Fibroblast of mammary gland (primary cell): ENCODE results near the gene SLC24A3.

Source experiments
- DNase-seq: peaks from one replicate; pipeline ENCODE4 v3.0.0-alpha.2; 2010; ENCODE audit warnings: low read depth
- H3K4me3 ChIP-seq: 2 replicates; pipeline ENCODE4 v1.5.1; 2011; ENCODE audit warnings: low read depth, mild to moderate bottlenecking, low read length, moderate library complexity; ENCODE audit not compliant: control insufficient read depth
- TF ChIP-seq, protein P1 (sequence below): conservative IDR thresholded peaks from 2 replicates; pipeline ENCODE4 v1.5.1; 2011; ENCODE audit warnings: low read depth, low read length, inconsistent platforms; ENCODE audit not compliant: control insufficient read depth, insufficient read depth

The SLC24A3 gene

DNA sequence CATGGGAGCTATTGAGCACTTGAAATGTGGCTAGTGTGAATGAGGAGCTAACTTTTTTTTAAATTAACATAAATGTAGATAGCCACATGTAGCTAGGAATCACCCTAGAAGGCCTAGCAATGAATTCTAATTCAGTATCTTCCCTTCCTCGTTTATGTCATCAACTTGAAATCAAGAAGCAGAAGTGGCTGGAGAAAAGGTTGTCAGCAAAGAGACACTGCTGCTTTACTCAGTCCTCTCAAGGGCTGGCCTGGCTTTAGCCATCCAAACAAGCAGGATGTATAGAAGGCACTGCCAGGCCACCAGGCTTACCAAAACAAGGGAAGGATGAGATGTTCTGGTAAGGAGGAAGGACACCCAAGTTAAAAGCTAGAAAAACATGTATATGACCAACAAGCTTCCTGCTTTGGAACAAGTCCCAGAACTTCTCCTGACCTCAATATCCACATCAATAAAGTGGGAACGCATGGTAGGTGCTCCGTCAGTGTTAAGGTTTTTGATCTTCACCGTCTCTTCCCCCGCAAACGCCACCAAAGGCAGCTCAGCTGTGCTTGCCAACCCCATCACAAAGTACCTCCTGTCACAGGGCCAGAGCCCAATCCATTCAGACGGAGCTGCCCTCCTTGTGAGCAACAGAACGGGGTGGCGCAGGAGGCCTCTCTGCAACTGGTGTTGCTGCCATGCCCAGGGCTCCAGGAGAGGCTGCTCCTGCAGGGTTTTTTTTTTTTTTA is 309.8 kb downstream of the SLC24A3 start:
- no peak overlapping the region for H3K4me3 ChIP-seq
- DNase-seq: no peak
- TF ChIP-seq, protein P1, sequence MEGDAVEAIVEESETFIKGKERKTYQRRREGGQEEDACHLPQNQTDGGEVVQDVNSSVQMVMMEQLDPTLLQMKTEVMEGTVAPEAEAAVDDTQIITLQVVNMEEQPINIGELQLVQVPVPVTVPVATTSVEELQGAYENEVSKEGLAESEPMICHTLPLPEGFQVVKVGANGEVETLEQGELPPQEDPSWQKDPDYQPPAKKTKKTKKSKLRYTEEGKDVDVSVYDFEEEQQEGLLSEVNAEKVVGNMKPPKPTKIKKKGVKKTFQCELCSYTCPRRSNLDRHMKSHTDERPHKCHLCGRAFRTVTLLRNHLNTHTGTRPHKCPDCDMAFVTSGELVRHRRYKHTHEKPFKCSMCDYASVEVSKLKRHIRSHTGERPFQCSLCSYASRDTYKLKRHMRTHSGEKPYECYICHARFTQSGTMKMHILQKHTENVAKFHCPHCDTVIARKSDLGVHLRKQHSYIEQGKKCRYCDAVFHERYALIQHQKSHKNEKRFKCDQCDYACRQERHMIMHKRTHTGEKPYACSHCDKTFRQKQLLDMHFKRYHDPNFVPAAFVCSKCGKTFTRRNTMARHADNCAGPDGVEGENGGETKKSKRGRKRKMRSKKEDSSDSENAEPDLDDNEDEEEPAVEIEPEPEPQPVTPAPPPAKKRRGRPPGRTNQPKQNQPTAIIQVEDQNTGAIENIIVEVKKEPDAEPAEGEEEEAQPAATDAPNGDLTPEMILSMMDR: no peak

DNA sequence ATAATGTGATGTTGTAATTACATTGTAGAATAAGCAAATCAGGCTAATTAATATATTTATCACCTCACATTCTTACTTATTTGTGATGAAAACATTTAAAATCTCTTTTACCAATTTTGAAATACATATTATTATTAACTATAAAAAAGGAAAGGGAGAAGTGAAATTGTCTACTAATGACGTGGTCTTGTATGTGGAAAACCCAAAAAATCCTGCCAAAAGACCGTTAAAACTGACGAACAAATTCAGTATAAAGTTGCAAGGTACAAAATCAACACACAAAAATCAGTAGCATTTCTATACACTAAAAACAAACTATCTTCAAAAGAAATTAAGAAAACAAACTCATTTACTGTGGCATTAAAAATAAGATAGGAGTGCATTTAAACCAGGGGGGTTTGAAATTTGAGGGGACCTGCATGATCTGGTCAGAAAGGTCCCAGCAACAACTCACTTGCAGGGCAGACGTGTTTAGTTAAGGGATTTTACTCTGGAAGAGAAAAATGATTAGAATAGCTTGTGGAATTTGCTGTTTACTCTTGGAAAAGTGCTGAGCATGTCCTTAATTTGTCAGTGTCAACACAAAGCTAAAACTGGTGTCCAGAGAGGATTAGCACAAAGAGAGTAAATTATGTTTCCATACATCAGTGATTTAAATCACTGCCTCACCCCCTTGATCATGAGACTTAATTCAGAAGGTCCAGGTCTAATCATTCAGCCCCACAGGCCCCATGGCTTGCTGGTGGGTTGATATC is 310.6 kb downstream of the SLC24A3 start:
- DNase-seq: no peak
- TF ChIP-seq, protein P1: no peak
- H3K4me3 ChIP-seq: no peak overlapping the region

DNA sequence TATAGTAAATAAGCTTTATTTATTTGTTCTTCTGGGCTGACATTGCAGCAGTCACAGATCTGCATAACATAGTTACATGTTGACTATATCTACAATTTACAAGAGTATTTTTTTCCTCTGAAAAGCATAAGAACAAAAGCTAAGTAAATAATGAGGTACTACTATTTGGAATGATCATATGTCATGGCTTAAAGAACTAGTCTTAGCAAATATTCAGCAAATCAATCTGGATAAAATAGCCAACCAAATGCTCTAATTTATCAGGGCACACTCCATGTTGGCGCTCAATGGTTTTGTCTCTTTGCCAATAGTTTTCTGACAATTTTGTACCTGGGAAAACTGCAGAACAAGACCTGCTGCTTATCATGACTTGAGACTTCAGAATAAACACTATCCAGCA is 312.2 kb downstream of the SLC24A3 start:
- TF ChIP-seq, protein P1: no peak

DNA sequence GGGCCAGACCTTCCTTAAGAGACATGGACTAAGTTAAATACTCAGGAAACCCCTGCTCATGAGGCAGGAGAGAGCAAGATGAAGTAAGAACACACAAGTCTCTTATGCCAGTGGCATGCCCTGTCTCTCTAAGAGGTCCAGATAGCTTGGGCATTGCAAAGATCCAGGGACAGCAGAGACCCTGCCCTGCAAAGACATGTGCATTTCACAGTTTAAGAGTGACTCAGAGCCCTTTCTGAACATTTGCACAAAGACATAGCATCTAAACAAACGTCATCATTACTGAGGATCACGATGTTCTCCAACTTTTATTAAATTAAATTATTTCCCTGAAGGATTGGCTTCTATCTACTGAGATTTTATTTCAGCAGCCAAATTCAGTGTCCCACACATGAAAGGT is 315.1 kb downstream of the SLC24A3 start:
- TF ChIP-seq, protein P1: no peak
- no peak for DNase-seq
- no peak overlapping the region for H3K4me3 ChIP-seq

More for the DNA sequence above, 312.2 kb downstream of the SLC24A3 start:
- no peak overlapping the region for H3K4me3 ChIP-seq
- DNase-seq: no peak

DNA sequence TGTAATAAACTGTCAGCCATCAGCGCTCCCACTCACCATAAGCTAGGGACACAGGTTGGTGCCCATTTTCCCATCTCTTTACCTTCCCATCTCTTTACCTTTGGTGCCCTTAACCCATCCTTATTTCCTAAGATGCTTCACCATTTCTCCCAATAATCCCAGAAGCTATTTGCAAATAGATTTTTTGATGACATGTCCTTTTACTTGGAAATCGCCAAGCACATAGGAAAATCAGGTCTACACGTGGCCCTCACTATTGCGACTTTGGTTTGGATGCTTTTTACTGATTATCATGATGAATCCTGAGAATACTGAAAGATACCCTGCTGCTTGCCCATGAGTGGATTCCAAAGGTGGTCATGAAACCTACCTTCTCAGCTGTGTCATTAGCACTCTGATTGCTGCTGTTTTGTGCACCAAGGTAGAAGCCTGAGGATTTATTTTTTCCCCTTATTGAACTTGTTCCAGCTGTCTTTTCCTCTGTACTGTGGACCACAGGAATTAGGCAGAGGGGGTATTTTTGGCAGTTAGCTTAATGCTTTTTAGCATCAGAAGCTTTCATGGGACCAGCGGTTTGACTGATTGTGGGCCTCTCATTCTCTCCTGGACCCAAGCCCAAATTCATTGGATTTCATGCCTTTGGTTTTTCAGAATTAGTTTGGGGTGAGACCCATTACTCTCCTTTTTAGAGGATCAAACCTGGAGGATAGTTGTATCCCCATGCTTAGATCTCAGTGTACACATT is 316.0 kb downstream of the SLC24A3 start:
- H3K4me3 ChIP-seq: no peak overlapping the region
- DNase-seq: no peak
- TF ChIP-seq, protein P1: no peak

DNA sequence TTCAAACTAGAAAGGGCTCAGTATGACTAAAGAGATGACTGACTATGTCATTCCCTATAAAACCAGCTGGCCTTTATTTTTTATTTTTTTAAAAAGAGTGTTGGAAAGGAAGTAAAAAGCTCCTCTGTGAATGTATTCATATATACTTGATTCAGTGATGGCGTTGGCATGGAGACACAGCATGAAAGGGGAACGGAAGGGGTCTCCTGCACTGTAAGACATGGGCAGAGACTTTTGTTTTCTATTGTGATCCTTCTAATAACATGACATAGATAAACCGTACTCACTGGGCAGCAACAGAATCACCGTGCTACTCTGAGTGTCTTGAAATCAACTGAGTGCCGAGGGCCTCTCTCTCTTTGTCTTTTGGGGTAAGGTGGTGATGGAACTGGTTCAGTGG is 317.6 kb downstream of the SLC24A3 start:
- H3K4me3 ChIP-seq: no peak overlapping the region
- no peak for DNase-seq
- TF ChIP-seq, protein P1: no peak
